MM.1S (cell line): Measurements from ENCODE around the gene PPP1R18.

Experiments
- EZH2 ChIP-seq: fragments of 300-600 bp; sonication (generic); optimal IDR thresholded peaks from 2 replicates; pipeline ENCODE3; 2017; ENCODE audit warnings: low read depth, mild to moderate bottlenecking, antibody characterized with exemption, low read length, mixed read lengths
- EZH2phosphoT487 ChIP-seq: fragments of 300-600 bp; sonication (generic); IDR thresholded peaks from 2 replicates; pipeline ENCODE4 v1.6.1; 2018; ENCODE audit warnings: antibody characterized with exemption, low read length
- TF ChIP-seq, protein P1 (sequence below): fragments of 300-600 bp; sonication (generic); IDR thresholded peaks from 2 replicates; pipeline ENCODE4 v1.5.1; 2016; ENCODE audit warnings: antibody characterized with exemption, low read length, mixed read lengths

GRCh38 chr6:30687659-30688431 is 1.4 kb upstream of the PPP1R18 start:
- no peak for TF ChIP-seq EZH2
- TF ChIP-seq, protein P1, sequence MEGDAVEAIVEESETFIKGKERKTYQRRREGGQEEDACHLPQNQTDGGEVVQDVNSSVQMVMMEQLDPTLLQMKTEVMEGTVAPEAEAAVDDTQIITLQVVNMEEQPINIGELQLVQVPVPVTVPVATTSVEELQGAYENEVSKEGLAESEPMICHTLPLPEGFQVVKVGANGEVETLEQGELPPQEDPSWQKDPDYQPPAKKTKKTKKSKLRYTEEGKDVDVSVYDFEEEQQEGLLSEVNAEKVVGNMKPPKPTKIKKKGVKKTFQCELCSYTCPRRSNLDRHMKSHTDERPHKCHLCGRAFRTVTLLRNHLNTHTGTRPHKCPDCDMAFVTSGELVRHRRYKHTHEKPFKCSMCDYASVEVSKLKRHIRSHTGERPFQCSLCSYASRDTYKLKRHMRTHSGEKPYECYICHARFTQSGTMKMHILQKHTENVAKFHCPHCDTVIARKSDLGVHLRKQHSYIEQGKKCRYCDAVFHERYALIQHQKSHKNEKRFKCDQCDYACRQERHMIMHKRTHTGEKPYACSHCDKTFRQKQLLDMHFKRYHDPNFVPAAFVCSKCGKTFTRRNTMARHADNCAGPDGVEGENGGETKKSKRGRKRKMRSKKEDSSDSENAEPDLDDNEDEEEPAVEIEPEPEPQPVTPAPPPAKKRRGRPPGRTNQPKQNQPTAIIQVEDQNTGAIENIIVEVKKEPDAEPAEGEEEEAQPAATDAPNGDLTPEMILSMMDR = no peak
- no peak for TF ChIP-seq EZH2phosphoT487
